HG03064 (cell line): Measurements from ENCODE around the gene LILRB2.
"Not testable (repeated sequence)": the region's sequence is repeated elsewhere in the genome, so short reads cannot be mapped to it uniquely, and the experiment has no call there.

Experiments used
- ATAC-seq: cut with Tn5 transposase; IDR thresholded peaks from one replicate; pipeline ENCODE4 v1.9.1; 2021; ENCODE audit warnings: low read depth; ENCODE audit not compliant: unreplicated experiment

Gene LILRB2

GRCh38 chr19:54307389-54308020 lies 26.6 kb upstream of the LILRB2 start:
- ATAC-seq = no peak

- ATAC-seq = no peak
Measured at GRCh38 chr19:54305141-54305540, 24.2 kb upstream of the LILRB2 start.

GRCh38 chr19:54302257-54302656 lies 21.3 kb upstream of the LILRB2 start:
- no peak for ATAC-seq

DNA sequence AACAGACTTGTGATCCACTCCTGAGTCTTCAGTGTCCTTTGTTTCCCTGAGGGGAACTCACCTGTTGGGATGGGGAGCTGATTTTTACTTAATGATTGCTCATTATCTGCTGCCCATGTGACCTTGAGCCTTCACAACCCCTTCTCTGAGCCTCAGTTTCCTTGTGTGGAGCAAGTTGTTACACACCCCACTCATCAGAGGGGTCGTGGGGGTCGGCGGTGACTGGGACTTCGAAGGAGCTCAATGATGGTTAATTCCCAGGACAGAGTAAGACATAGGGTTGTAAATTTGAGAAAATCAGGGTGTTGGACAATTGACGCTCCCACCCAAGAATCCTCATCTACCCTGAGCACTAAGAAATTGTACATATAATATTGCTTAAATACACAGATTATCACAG lies 18.6 kb upstream of the LILRB2 start:
- no peak for ATAC-seq

- no peak for ATAC-seq
Measured at GRCh38 chr19:54299126-54299498, 18.2 kb upstream of the LILRB2 start.

GRCh38 chr19:54298357-54299125 lies 17.6 kb upstream of the LILRB2 start:
- ATAC-seq = no peak

DNA sequence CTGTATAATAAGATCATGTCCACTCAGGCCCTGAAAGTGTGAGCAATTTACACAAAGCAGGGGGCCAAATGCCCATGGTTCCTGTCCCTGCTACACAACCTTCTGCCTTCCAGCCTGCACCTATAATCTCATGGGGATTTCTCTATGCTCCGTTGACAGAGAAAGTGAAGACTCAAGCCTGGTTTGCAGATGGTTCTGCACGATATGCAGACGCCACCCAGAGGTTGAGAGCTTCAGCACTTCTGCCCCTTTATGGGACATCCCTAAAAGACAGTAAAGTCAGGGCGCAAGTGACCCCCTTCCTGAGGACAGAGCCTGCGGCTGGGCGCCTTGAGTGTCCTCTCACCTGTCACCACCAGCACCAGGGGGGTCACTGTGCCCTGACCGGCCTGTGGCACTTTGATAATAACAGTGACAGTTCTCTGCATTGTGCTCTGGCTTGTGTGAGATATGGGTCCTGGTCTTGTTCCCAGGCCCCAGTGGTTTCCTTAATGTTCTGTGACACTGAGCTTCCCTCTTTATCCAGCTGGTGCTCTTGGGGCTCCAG lies 16.9 kb upstream of the LILRB2 start:
- ATAC-seq = no peak

- ATAC-seq = no peak
Measured at GRCh38 chr19:54294539-54294938, 13.6 kb upstream of the LILRB2 start.

DNA sequence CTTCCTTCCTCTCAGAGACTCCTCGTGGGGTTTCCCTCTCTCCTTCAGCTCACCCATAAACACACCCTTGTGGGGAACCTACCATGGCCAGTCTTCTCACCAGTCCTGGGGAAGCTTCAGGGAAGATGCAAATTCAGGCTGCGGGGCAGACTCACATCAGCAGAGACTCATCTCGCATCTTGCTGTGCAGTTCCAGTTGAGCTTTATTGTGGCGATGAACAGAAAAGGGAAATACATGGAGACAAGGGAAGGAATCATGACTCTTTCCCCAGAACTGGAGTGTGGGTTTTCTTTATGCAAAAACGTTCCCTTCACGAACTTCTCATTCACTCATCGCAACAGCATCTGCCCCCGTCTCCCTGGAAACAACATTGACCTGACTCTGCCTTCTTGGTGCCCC lies 8.2 kb upstream of the LILRB2 start:
- ATAC-seq = not testable (repeated sequence)

- no peak for ATAC-seq
Measured at GRCh38 chr19:54287456-54287855, 6.5 kb upstream of the LILRB2 start.

- not testable (repeated sequence) for ATAC-seq
Measured at GRCh38 chr19:54286283-54286682, 5.4 kb upstream of the LILRB2 start.

DNA sequence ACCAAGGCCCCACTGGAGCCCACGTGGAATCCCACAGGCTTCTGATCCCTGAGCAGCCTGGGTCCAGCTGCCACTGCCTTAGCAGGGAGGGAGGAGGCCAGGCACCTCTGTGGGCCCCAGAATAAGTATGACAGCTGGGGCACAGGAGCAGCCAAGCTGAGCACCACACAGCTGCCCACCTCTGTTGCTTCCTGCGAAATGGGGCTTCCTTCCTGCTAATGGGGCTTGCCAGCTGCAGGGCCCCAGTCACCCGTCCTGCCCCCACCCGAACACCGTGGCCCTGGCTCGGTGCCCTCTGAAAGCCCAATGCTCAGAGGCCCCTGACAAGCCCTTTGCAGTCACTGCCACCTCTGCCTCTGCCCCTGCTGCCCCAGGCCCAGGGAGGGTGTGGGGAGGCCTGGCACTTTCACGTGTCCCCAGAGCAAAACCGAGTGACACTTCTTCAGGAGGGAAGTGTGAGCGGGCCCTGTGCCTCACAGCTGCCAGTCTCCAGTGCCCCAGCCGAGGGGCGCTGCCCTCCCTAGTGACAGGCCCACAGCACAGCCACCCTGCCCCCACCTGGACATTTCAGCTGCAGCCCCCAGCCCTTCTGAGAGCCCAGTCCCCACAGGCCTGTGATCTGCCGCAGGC lies 4.6 kb upstream of the LILRB2 start:
- ATAC-seq = not testable (repeated sequence)

- no peak for ATAC-seq
Measured at GRCh38 chr19:54282686-54283470, 2.0 kb upstream of the LILRB2 start.

GRCh38 chr19:54281729-54282075 lies 792 bp upstream of the LILRB2 start:
- ATAC-seq = not testable (repeated sequence)

GRCh38 chr19:54280441-54280840 lies 469 bp downstream of the LILRB2 start:
- not testable (repeated sequence) for ATAC-seq

DNA sequence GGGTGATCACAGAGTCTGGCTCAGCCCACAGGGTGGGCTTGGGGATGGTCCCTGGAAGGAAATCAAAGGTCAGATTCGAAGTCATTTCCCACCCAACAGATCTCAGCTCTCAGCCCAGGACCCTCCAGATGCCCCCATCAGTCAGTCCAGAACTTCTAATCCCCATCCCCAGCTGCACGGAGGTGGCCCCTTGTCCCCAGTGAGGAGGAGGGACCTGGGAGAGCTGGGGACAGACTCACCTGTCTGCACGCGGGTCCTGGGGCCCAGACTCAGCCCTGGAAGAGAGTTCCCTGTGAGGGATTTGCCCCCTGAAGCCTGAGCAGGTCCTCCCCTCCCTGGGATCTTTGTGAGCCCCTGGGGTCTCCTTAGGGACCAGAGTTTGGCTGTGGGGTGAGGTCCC lies 885 bp downstream of the LILRB2 start:
- ATAC-seq = not testable (repeated sequence)

- no peak for ATAC-seq
Measured at GRCh38 chr19:54279406-54279962, 1.4 kb downstream of the LILRB2 start.

GRCh38 chr19:54278571-54279195 lies 2.2 kb downstream of the LILRB2 start:
- not testable (repeated sequence) for ATAC-seq

DNA sequence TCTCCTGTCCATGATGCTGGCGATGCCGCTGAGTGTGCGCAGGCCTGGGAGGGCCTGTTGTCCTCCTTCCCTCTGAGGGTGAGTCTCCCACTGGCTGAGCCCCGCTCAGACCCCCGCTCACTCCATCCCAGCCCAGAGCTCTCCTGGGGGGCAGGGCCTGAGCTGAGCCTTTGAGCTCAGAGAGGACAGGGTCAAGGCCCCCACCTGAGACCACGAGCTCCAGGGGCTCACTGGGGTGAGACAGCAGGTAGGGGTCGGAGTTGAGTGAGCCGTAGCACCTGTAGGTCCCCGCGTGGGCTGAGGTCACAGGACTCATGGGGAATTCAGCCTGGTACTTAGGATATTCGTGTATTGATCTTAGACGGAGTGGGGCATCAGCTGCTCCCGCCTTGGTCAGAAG lies 2.9 kb downstream of the LILRB2 start:
- ATAC-seq = not testable (repeated sequence)

- ATAC-seq = not testable (repeated sequence)
Measured at GRCh38 chr19:54277111-54277615, 3.7 kb downstream of the LILRB2 start.
